Germinal center (tissue), 1 donor: ENCODE data around the gene CENPE.

Experiments used
- DNase-seq: peaks from one replicate; pipeline ENCODE4 v3.0.0; 2012; ENCODE audit warnings: mixed read lengths, low spot score

CENPE gene

GRCh38 chr4:103136671-103137445, 61.3 kb downstream of the CENPE start:
- no peak for DNase-seq

DNA sequence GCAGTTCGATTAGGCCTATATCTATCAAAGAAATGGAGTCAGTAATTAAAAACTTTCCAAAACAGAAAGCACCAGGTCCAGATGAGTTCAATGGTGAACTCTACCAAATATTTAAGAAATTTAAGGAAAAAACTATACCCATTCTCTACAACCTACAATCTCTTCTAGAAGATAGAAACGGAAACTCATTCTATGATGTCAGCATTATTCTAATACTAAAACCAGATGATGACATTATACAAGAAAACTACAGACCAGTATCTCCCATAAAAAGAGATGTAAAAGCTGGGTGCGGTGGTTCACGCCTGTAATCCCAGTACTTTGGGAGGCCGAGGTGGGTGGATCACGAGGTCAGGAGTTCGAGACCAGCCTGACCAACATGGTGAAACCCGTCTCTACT, 69.0 kb downstream of the CENPE start:
- DNase-seq: no peak

- DNase-seq: no peak
These were observed 72.0 kb downstream of the CENPE start for GRCh38 chr4:103126126-103126525.

GRCh38 chr4:103123114-103123513, 75.0 kb downstream of the CENPE start:
- DNase-seq: no peak

DNA sequence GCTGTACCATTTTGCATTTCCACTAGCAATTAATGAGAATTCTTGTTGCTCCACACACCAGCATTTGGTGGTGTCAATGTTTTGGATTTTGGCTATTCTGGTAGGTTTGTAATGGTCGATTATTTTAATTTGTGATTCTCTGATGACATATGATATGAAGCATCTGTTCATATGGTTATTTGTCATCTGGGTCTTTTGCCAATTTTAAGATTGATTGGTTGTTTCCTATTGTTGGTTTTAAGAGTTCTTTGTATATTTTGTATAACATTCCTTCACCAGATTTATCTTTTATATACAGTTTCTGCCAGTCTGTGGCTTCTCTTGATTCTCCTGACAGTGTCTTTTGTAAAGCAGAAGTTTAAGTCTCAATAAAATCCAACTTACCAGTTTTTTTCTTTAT, 80.0 kb downstream of the CENPE start:
- DNase-seq: no peak

GRCh38 chr4:103111598-103111997, 86.5 kb downstream of the CENPE start:
- DNase-seq: no peak

GRCh38 chr4:103108542-103108941, 89.6 kb downstream of the CENPE start:
- DNase-seq: no peak

- no peak for DNase-seq
These were observed 92.4 kb downstream of the CENPE start for GRCh38 chr4:103105558-103106356.

- DNase-seq: no peak
These were observed 93.3 kb downstream of the CENPE start for GRCh38 chr4:103104886-103105285.

- DNase-seq: no peak
These were observed 97.5 kb downstream of the CENPE start for GRCh38 chr4:103100691-103101090.

- DNase-seq: peak; percentile 83
These were observed 98.3 kb downstream of the CENPE start, which contains the start of gene BDH2 for GRCh38 chr4:103099691-103100392. Gene BDH2 (minus strand): TSS chr4:103099834. CDS start chr4:103096254, 3,580 bp downstream.

- DNase-seq: no peak
These were observed 99.2 kb downstream of the CENPE start for GRCh38 chr4:103098756-103099440.

- DNase-seq: no peak
These were observed 99.8 kb downstream of the CENPE start for GRCh38 chr4:103098341-103098740.

DNA sequence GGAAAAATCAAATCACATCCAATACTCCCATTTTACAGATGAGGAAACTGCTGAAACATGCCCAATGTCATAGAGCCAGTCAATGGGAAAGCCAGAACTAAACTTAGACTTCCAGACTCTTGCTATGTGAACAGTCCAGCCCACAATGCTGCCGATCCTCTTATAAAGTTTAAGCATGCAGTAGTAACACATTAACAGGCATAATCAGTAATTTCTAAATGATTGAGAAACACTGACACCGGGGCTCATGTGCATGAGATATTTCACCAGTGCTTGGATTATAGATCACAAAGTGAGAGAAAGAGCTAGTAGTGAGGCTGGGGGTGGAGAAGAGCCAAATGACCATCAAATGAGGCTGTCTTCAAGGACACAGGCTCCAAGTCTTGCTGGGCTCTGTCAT, 101.0 kb downstream of the CENPE start:
- no peak for DNase-seq

DNA sequence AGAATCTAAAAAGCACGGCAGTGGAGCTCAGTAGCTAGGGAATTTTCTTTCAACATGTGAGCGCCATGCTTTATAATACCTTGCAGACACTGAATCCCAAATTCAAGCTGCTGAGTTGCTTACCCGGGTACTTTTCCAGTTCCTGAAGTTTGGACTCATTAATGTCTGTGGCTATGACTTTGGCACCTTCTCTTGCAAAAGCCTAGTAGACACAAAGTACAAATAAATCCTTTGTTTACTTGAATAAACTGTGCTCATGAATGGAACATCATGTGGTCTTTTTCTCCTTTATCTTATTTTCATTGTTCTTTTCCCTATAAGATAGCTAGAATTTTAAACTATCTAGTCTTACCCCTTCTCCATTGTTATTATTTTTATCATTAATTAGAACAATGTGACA, 103.1 kb downstream of the CENPE start:
- DNase-seq: no peak

DNA sequence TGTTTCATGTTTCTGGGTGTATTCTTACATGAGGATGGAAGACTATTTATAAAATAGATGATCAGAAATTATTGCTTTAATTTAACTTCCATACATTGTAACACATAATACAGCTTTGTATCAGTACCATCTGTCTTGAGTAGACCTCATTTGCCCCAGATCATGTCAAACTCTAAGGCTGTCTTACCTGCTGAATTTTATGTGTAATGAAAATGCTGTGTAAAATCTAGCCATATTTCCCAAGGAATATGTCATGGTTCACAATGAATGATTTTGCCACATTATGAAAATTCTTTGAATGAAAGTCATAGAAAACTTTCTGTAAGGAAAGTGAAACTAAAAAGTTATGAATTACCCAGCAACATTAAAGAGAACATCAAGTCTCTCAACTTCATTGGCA, 105.9 kb downstream of the CENPE start:
- DNase-seq: no peak

DNA sequence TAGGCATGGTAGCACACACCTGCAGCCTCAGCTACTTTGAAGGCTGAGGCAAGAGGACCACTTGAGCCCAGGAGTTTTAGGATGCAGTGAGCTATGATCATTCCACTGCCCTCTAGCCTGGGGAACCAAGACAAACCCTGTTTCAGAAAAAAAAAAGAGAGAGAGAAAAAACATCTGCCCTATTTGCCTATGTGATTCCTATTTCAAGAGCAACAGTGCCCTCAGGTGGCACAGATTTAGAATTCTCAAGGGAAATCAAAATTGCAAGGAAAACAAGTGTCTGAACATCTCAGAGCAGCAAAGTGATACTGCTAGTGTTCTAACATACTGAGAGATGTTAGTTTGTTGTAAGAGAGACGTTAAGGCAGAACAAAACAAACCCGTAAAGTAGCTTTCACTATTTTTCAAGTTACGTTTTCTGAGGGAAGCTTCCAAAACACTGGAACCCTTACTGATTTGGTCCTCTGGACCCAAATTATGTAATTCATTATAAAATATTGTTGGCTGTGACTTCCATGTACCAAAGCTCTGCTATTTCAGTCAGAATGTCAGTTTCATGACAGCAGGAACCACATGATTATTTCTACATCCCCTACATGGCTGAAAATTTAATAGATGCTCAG, 106.4 kb downstream of the CENPE start:
- peak; percentile 50 for DNase-seq

DNA sequence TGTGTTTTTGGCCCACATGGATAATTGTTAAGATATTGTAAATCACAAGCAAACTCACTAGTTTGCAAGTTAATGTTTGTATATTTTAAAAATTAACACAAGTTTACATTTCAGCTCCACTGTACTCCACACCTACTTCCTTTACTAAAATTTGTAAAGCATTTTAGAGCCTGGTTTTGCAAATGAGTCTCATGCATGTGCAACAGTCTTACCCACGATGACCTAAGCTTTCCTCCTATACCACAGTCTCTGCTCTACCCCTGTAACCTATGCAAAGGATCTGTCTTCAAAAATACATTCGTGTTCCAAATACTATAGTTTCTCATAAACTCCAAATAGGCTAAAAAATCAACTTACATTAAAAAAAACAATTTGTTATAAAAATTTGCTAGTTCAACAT, 108.7 kb downstream of the CENPE start:
- DNase-seq: no peak

DNA sequence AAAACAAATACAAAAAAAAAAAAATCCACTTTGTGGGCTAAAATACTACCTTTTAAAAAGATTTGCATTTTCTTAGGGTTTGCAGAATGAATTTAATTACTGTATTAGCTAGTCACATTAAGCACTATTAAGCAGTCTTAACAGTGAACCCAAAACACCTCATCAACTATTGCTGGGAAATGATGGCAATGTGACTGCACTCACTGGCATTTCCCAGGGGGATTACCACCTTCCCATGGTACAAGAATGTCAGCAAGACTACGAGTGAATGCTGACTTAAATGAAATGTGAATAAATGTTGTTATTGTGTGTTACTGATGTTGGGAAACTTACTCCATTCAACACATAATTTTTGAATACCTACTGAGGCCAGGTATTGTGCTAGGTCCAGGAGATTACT, 111.6 kb downstream of the CENPE start:
- DNase-seq: no peak

GRCh38 chr4:103085555-103086196, 112.5 kb downstream of the CENPE start:
- no peak for DNase-seq

DNA sequence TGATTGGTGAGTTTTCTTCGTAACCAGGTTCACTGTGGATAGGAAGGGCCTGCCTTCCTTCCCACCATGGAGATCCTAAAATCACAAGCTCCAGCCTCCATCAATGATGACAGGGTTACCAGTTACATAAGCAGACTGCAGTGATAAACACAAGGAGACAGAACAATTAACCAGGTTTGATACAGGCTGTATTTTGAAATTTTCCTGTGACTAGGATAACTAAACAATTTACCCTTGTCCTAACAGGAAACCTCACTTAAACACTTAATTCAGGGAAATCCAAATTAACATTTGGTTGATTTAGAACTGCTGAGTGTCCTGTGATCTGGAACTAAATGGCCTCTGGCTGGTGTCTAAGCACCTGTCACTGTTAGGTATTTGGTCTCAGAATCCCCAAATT, 118.5 kb downstream of the CENPE start:
- DNase-seq: no peak
